HG03103 (cell line): Measurements from ENCODE around the gene BRD4.

Experiments used
- ATAC-seq: cut with Tn5 transposase; IDR thresholded peaks from one replicate; pipeline ENCODE4 v1.9.1; 2021; ENCODE audit warnings: low read depth; ENCODE audit not compliant: unreplicated experiment

BRD4 gene

DNA sequence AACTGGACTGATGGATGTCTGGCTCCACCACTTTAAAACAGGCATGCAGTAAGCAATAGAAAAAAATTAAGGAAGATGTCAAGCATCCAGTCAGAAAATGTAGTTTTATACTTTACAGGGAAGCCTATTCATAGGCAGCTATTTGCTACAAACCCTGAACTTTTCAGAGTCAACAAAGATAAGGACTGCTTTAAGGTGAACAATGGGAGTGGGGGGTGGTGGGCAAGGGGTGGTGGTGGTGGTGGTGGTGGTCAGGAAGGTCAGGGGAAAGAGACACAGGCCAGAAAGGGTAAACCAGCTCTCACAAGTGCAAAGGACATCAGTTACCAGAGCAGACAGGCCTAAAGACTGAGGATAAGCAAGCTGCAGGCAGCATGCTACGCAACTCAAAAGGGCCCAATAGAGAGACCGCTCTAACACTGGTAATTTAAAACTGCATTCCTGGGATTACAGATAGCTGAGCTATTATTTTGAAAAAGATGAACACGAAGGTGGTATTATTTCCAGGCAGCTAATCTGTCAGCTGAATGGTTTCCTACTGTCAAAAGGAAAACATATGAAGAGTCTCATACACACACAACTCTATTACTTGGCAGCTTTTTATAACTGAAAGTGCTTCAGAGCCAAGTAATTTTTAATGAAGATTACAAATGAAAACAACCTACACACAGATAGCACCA lies 14.8 kb downstream of the BRD4 start:
- no peak for ATAC-seq

DNA sequence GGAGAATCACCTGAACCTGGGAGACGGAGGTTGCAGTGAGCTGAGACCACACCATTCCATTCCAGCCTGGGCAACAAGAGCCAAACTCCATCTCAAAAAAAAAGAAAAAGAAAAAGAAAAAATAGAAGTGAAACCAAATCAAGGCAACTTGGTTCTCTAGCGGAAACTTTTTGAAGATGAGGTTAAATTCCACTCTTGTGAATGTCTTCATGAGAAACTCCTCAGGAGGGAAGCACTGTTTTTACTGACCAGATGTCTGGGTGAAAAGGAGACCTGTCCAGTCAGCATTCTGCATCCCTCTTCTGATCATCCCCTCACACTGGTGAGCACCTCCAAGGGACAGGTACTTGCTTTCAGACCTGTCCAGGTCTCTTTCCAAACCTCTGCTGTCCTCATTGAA lies 15.8 kb downstream of the BRD4 start:
- ATAC-seq = no peak

GRCh38 chr19:15315101-15315500 lies 17.2 kb downstream of the BRD4 start:
- no peak for ATAC-seq

DNA sequence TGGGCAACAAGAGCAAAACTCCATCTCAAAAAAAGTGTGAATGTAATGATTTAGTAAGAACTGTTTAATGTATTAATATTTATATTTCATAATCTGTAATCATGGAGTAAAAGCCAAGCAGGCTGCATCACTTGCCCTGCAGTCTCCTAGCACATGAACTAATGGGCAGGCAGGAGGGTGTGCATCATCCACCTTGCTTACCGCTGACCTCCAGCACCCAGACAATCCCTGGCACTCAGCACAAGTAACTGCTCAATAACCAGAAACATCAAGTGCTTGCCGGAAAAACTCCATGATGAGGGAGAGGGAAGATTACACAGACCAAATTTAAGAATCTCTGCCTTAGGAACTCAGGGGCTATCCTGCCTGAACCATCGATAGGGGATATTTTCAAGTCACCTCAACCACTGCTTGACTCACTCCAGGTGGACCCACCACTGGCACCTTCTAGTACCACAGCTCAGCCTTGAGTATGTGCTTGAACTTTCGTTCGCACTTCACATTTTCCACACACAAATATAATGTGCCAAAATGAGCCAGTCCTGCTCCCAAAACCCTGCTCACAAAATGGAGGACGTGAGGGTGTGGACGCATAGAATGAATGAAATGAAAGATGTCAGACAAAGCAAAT lies 18.6 kb downstream of the BRD4 start:
- ATAC-seq = no peak

GRCh38 chr19:15307169-15307568 lies 25.2 kb downstream of the BRD4 start:
- no peak for ATAC-seq

DNA sequence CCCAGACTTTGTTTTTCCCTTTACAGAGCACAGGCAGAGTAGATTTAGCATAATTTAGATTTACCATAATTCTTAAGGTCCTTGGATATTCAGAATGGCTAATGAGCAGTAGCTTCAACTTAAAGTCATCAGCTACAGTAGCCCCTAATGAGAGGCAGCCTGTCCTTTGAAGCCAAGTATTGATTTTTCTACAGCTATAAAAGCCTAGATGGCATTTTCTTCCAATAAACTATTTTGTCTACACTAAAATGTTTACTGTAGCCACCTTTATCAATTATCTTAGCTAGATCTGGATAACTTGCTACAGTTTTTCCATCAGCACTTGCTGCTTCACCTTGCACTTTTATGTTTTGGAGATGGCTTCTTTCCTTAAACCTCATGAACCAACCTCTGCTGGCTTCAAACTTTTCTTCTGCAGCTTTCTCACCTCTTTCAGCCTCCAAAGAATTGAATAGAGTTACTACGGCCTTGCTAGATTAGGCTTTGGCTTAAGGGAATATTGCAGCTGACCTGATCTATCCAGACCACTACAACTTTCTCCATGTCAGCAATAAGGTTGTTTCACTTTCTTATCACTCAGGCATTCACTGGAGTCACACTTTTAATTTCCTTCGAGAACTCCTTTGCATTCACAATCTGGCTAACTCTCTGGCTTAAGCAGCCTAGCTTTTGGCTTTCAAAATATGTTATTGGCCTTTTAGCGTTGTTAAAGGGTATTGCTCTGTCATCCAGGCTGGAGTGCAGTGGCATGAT lies 26.6 kb downstream of the BRD4 start:
- no peak for ATAC-seq

- no peak for ATAC-seq
Observed at GRCh38 chr19:15304140-15304705, 28.1 kb downstream of the BRD4 start.

GRCh38 chr19:15303105-15303780 lies 29.1 kb downstream of the BRD4 start:
- no peak for ATAC-seq

GRCh38 chr19:15300533-15301197 lies 31.7 kb downstream of the BRD4 start:
- ATAC-seq = no peak

GRCh38 chr19:15299568-15300409 lies 32.5 kb downstream of the BRD4 start:
- no peak for ATAC-seq

GRCh38 chr19:15298847-15299567 lies 33.3 kb downstream of the BRD4 start:
- ATAC-seq = no peak

- no peak for ATAC-seq
Observed at GRCh38 chr19:15297416-15298224, 34.7 kb downstream of the BRD4 start.

DNA sequence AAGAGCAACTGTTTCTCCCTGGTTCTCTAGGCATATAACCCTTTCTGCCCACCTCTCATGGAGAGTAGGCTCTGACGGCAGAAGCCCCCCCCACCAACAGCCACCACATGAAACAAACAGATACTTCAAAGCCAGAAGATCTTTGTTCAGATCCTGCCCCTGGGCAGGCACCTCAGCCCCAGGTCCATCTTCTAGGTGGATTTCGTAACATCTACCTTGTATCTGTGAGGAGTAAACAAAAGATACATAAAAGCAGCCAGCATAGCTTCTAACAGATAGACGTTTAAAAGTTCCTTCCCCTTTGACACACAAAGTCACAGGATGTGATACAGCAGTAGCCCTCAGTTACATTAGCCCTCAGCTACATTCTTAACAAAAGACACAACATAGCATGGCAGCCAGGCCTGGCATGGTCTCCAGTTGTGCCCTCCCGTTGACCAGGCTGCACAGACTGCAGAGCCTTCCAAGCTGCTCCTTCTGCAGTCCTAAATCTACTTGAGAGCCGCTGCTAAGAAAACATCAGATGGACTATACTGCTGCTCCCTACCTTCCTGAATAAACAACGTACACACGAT lies 35.4 kb downstream of the BRD4 start:
- no peak for ATAC-seq

GRCh38 chr19:15296353-15296752 lies 36.0 kb downstream of the BRD4 start:
- no peak for ATAC-seq

- no peak for ATAC-seq
Observed at GRCh38 chr19:15294561-15294990, 37.8 kb downstream of the BRD4 start.

DNA sequence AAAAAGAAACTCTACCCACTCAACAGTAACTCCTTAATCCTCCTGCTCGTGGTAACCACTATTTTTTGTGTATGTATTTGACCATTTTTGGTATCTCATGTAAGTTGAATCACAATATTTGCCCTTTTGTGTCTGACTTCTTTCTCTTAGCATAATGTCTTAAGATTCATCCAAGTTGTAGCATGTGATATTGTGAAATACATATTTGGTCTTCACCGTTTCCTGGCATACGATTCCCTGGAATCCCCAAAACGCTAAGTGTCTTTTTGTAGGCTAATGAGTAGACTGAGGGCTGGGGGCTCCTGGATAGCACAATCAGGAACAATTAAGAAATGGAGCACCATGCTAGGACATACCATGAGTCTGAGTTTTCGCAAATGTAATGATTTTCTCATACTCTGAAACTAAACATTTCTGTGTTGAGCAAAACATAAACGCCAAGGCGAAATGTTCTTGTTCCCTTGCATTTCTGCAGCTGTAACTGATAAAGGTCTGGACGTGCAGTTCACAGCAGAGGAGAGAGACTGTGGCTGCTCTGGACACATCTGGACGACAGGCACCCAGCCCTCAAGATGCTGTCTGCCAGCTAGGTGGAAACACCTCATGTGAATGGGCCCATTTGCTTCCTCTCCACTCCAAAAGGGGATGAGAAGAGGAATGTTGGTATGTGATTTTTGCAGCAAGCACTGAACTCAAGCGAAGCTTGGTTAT lies 38.4 kb downstream of the BRD4 start:
- ATAC-seq = no peak
